PFSK-1 (cell line): ENCODE results near the gene MKNK2.

ENCODE experiments used
- FOXP2 ChIP-seq: optimal IDR thresholded peaks from 2 replicates; pipeline ENCODE3; 2011; ENCODE audit warnings: borderline replicate concordance, control low read depth, inconsistent platforms; ENCODE audit not compliant: insufficient read depth; ENCODE audit errors: extremely low read length, extremely low read depth
- POLR2AphosphoS5 ChIP-seq: IDR thresholded peaks from 2 replicates; pipeline ENCODE4 v1.6.1; 2012; ENCODE audit warnings: low read depth, mild to moderate bottlenecking, control low read depth, low read length, moderate library complexity
- REST ChIP-seq, 2 experiments: IDR thresholded peaks; 2 replicates each; pipeline versions ENCODE4 v1.6.1 to v1.8.0; 2011 to 2012; ENCODE audit warnings: low read depth in 2 of 2, low read length in 2 of 2, control low read depth in 1 of 2, inconsistent platforms in 1 of 2, mild to moderate bottlenecking in 1 of 2, moderate library complexity in 1 of 2; ENCODE audit not compliant: insufficient read depth in 1 of 2
- SIN3A ChIP-seq: IDR thresholded peaks from 2 replicates; pipeline ENCODE4 v1.6.1; 2012; ENCODE audit warnings: mild to moderate bottlenecking, low read length, moderate library complexity, borderline replicate concordance; ENCODE audit not compliant: insufficient read depth
- TAF1 ChIP-seq: IDR thresholded peaks from 2 replicates; pipeline ENCODE4 v1.6.1; 2012; ENCODE audit warnings: low read length, control low read depth, borderline replicate concordance; ENCODE audit not compliant: insufficient read depth

Gene MKNK2

GRCh38 chr19:1999856-2000515 lies 51.1 kb downstream of the MKNK2 start:
- TF ChIP-seq POLR2AphosphoS5 (no peak), REST (IDR thresholded peaks at IDR 0.05; ENCODE audit: insufficient read depth in 1 of 2, low read depth in 2 of 2, low read length in 2 of 2) (no peak), TAF1 (no peak), SIN3A (no peak), FOXP2 (no peak)

- TF ChIP-seq TAF1: no peak
- no peak for TF ChIP-seq FOXP2
- TF ChIP-seq POLR2AphosphoS5: no peak; the same call in 1 of the 2 replicates
- no peak for TF ChIP-seq SIN3A
- no peak for TF ChIP-seq REST (IDR thresholded peaks at IDR 0.05; ENCODE audit: insufficient read depth in 1 of 2, low read depth in 2 of 2, low read length in 2 of 2)
Measured at GRCh38 chr19:1998712-1999708, 52.0 kb downstream of the MKNK2 start.

GRCh38 chr19:1997353-1998233 lies 53.5 kb downstream of the MKNK2 start:
- no peak; the same call in 1 of the 2 replicates for TF ChIP-seq POLR2AphosphoS5
- no peak for TF ChIP-seq SIN3A
- TF ChIP-seq TAF1: no peak
- TF ChIP-seq REST (IDR thresholded peaks at IDR 0.05; ENCODE audit: insufficient read depth in 1 of 2, low read depth in 2 of 2, low read length in 2 of 2): no peak
- no peak for TF ChIP-seq FOXP2

- TF ChIP-seq REST (IDR thresholded peaks at IDR 0.05; ENCODE audit: insufficient read depth in 1 of 2, low read depth in 2 of 2, low read length in 2 of 2) (no peak), TAF1 (no peak), FOXP2 (no peak), SIN3A (no peak), POLR2AphosphoS5 (no peak)
Measured at GRCh38 chr19:1992759-1993260, 58.2 kb downstream of the MKNK2 start.
